ENCODE results near the gene TPCN1.

Gene TPCN1

DNA sequence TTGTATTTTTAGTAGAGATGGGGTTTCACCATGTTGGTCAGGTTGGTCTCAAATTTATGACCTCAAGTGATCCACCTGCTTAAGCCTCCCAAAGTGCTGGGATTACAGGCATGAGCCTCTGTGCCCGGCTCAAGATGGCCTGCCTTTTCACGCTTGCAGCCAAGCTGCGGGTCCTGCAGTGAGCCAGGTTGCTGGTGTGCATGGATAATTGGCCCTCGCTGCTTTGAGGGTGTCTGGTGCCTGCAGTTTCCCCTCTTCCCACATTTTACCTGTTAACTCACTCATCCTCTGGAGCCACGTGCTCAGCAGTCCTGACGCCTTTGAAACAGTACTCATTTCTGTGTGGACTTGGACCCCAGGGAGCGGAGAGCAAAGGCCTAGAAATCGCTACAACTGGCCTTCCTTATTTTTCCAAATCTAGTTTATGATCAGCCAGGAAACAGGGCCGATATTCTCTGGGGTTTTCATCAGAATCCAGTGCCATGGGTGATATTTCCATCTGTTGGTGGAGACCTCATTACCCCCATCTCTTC is 42.2 kb downstream of the TPCN1 start:
- DNase-seq: no peak

DNA sequence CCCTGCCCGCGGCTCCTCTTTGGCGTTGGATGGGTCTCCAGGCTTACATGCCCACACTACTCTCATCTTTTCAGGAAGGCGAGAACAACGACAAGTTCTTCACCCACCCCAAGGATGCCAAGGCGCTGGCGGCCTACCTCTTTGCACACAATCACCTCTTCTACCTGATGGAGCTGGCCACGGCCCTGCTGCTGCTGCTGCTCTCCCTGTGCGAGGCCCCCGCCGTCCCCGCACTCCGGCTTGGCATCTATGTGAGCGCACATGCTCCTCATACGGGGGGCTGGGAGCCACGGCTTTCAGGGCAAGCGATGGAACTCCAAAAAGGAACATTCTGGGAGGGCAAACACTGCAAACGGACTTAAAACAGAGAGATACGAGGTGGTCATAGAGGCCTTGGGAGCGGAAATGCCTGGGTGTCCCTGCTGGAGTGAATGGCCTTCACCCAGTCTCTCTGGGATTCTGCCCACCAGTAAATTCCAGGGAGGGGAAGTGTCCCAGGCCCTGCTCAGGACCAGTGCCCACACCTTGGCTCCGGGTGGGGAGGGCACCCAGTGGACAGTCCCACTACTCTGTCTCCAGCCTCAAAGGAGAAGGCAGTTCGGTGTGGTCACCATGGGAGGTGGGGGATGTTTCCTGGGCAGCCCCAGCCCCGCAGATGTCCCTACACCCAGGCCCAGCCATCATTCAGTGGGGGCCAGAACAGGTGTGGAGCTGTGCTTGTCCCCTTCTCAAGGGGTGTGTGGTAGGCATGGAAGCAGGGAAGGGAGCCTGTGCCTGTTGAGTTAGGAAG is 45.0 kb downstream of the TPCN1 start:
- no peak for DNase-seq

DNA sequence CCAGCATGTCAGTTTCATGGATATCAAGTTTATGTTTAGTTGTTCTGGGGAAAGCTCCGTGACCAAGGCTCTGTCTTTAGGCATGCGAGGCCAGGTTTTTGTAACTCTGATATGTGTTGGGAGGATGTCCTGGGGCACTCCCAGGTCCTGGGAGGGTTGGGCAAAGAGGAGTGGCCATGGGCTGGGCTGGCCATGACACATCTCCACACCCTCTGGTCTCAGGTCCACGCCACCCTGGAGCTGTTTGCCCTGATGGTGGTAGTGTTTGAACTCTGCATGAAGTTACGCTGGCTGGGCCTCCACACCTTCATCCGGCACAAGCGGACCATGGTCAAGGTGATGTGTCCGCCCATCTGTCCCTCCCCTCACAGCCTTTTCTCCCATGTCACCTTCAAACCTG is 46.4 kb downstream of the TPCN1 start:
- DNase-seq: no peak

DNA sequence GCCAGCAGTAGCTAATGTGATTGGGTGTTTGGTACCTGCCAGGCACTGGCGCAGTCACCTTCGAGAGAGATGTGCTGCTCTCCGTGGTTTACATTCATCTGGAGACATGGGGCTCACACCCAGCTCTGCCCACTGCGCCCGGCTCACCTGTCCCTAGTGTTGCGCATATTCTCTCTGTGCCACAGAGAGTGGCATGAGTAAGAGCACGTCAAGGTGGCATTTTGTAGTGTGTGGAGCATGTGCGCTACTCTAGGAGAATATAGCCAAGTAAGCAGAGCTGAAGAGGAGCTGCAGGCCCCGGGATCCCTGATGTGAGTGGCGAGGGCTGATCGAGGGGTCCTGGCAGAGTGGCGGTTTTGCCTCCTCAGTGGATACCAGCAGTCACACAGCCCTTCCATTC is 46.9 kb downstream of the TPCN1 start:
- no peak for DNase-seq

DNA sequence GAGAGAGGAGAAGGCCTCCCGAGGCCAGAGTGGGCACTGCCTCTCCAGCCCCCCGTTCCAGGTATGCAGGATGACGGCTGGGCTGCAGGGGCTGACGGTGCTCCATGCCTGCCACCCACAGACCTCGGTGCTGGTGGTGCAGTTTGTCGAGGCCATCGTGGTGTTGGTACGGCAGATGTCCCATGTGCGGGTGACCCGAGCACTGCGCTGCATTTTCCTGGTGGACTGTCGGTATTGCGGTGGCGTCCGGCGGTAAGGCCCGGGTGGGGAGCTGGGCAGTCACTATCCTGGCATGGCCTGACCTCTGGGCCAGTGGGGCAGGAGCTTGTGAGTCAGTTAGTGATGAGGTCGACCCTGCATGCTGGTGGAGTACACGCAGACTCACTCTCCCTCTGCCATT is 47.4 kb downstream of the TPCN1 start:
- DNase-seq: no peak

DNA sequence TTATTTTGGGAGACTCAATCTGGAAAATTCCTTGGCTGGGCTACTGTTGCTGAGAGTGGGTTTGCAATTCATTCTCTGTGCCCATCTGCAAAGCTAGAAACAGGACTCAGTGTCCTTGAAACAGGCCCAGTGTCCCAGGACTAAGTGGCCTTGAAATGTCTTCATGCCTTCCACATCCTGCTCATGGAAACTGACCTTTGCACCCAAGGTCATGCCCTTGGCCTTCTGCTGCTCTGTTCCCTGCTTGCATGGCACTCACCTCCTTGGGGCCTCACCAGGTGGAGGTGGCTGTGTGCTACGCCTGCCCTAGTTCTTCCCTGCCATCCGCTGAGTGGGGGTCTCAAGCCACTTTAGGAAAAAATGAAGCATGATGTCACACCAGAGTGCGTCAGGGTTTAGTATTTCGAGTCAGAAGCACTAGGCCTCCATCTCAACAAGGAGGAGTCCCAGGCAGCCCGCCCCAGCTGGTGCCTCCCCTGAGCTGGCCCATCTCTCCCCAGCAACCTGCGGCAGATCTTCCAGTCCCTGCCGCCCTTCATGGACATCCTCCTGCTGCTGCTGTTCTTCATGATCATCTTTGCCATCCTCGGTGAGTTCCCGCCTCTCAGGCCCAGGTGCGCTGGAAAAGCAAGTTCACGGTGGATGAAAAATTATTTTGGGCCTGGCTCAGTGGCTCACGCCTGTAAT is 48.1 kb downstream of the TPCN1 start:
- no peak for DNase-seq

DNA sequence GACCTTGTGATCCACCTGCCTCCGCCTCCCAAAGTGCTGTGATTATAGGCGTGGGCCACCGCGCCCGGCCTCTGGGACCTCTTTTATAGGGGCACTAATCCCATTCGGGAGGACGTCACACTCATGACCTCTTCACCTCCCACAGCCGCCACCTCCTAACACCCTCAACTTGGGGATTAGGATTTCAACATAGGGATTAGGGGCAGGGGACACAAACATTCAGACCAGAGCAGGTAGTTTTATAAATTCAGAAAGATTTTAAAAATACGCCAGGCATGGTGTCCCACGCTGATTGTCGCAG is 49.4 kb downstream of the TPCN1 start:
- no peak for DNase-seq

DNA sequence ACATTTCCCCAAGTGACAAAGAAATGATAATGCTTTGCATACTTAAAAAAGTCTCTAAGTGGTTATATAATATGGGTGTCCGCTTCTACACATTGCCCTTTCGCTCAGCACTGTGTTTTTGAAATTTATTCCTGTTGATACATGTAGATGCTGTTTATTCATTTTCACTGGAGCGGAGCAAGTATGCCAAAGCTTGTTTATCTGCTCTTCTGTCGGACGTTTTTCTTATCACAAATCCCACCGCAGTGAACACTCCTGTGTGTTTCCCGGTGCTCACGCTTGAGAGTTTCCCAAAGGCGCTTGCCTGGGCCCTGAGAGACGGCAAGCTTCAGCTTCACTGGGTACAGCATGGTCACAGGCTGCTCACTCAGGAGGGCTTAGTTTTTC is 50.2 kb downstream of the TPCN1 start:
- DNase-seq: no peak

DNA sequence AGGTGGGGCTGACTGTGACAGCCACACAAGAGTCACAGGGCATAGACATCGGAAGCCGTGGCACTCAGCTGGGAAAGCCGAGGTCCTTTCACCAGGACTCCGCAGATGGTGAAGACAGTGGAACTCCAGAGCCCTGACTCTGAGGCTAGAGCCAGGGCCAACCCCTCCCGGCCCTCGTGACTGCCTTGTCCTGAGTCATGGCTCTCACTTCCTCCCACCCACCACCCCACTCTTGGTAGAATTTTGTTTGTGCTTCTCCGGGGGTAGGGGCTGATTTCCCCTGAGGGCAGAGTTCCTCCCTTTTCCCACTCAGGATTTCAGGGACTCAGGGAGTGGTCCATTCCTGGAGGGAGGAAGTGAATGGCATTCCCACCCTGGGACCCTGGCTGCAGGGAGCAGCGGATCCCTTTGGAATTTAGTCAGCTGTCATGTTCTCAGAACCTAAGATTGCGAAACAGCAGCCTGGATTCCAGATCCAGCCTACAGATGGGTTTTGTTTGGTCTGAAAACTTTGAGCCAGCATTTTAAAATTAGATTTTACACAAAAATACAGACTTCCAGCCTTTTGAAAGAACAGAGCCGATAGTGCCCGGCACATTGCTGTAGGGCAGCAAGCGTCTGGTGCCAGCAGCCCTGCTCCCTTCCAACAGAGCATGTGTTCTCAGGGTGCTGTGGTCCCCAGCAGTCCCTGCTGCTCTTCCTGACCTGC is 50.7 kb downstream of the TPCN1 start:
- DNase-seq: peak in 1 of 2 donors; percentile 43

DNA sequence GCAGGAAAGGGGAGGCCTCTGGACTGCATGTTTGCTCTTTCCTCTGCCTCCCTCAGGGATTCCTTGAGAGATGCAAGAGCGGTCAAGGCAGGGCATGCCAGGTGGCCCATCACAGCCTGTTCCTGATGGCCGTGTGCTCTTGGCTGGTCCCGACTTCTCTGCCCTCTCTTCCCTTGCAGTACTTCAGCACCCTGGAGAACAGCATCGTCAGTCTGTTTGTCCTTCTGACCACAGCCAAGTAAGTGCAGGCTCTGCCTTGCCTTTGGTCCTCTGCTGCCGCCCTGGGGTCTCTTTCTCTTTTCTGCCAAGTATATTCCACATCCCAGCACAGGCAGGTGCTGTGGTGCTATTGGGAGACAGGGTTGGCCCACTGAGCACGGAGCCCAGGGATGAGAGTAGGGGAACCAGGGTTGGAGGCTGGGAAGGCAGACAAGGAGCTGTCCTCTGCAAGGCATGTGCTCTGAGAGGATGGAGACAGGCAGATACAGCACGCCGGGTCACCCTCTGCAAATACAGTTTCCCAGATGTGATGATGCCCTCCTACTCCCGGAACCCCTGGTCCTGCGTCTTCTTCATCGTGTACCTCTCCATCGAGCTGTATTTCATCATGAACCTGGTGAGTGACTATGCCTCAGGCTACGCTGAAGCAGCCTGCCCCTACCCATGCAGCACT is 51.9 kb downstream of the TPCN1 start:
- DNase-seq: no peak

DNA sequence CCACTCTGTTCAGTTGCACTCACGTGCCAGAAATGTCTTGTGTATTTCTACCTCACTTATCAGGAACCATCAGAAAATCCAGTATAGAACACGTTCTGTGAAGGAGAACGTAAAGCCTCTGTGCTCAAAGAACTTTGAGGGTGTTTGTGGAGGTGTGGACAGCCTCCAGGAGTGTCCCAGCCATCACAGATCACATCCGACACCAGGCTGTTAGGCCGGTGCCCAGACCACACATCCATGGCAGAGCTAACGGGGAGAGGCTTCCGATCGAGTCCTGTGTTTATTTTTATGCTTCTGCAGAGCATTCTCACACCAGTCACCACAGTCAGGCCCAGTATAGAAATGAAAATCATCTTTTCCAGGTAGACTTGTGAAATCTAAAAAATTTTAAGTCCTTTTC is 53.6 kb downstream of the TPCN1 start:
- DNase-seq: no peak

DNA sequence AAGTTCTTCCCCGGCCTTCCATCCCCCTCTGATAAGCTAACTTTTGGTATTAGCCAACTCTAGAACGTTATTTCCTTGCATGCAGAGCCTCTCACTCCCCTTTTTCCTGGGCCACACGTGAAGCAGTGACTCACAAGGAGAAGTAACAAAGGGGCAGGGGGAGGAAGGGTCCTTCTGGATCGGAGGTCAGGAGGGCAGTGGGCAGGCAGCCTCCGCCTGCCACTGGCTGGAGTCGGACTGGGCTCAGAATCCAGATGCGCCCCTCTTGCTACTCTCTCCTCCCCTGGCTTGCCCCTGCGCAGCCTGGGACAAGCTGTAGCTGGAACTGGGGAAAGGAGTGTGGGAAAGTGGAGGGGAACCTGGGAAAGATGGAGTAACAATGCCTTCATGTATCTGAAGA is 55.0 kb downstream of the TPCN1 start:
- no peak for DNase-seq

DNA sequence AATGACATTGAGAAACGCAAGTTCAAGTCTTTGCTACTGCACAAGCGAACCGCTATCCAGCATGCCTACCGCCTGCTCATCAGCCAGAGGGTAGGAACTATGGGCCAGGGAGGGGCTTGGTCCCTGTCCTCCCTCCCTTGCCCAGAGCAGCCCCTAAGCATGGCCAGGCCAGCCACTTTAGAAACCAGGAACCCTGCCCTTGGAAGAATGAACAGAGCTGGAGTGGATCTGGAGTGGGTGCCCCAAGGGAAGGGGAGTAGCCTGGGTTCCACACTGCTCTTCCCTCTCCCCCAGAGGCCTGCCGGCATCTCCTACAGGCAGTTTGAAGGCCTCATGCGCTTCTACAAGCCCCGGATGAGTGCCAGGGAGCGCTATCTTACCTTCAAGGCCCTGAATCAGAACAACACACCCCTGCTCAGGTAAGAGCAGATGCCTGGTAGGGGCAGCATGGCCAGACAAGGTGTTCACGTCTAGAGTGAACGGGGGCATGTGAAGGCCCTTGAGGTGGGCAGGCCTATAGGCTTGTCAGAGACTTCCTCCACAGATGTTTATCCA is 55.8 kb downstream of the TPCN1 start:
- no peak for DNase-seq

DNA sequence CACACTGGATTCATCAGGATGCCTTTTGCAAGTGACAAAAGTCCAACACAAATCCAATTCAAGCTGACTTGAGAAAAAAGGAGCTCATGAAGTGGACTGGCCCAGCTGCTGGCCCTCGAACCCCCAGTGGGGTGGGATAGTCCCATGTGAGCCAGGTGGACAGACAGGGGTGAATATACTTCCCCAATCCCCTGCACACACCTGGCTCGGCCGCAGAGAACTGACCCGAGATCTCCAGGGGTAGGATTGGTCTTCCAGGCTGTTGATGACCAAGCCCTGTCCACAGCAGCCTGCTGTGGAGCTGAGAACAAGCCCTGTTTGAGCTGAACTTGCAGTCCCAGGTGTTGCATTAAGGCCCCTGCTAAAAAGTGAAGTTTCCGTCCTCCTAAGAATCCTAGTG is 56.2 kb downstream of the TPCN1 start:
- DNase-seq: no peak

DNA sequence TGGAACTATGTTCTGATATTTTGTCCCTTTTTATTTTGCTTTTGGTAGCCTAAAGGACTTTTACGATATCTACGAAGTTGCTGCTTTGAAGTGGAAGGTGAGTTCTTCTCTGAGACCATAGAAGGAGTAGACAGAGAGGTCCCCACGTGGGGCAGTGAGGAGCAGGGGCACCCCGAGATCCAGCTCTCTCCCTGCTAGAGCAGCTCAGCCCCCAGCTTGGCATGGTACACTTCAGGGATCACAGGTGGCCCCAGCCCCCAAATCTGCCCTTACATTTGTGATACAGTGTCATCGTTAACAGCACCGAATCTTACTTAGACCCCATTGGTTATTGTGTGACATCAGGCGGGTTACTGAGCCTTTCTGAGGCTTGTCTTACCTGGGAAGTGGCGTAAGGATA is 56.9 kb downstream of the TPCN1 start:
- DNase-seq: no peak

DNA sequence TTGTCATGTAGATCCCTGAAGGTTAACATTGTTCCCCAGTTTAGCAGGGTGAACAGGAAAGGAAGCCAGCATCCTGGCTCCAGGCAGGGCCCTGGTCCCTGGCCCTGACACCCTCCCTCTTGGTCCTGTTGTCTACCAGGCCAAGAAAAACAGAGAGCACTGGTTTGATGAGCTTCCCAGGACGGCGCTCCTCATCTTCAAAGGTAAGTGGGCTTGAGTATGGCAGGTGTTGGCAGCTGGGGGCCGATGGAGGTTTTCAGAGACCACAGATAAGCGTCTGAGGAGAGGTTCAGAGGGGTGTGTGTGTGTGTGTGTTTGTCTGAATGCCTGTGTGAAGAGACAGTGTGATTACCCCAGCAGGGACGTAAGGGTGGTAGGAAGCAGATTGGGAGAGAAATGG is 57.4 kb downstream of the TPCN1 start:
- DNase-seq: no peak

DNA sequence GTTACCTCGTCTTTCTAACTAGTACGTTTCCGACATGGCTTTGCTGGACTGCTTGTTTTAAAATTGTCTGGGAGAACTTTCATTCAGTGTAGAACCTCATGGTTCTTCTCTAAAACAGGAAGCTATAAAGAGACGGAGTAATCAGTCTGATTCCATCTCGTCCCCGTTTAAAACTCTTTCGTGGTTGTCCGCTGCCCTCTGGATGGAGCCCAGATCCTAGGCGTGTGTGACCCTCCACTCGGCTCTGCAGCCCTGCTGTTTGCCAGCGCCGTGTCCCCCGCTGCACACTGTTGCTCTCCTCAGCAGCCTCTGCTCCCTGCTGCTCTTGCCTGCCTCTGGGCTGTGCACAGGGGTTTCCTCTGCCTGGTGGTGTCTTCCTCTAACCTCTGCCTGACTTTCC is 63.5 kb downstream of the TPCN1 start:
- DNase-seq: no peak

DNA sequence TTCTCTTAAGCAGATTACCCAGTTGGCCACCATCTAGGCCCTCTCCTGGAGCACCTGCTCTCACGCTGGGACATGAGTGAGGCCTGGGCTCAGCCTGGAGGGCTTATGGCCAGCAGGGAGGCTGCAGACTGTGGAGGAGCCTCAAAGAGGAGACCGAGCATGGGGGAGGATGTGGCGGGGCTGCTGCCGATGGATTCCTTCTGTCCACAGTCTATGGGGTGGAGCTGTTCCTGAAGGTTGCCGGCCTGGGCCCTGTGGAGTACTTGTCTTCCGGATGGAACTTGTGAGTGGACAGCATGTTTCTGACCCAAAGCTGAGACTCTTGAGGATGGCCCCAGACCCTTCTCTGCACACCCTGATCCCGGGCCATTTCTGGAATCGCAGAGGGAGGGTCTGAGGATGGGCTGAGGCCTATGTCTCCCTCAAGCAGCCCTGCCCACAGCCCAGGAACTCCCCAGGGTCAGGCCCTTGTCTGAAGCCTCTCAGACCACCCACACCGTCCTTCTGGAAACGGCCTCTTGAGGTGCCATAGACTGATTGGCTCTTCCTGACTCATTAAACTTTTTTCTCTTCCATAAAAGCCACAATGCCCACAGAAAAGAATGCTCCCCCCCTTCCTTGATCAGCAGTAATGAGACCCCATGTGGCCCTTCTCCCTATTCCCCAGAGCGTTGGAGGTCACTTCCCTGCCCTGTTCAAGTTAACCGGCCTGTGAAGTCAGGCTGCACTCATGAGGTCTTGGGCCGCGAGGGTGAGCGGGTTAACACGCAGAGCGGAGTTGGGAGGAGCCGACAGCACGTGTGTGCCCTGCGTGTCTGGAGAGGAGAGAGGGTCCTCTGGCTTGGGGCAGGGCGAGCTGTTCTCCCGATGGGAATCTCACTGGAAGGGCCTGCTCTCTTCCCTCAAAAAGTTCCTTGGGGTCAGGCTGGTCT is 64.7 kb downstream of the TPCN1 start:
- no peak for DNase-seq

DNA sequence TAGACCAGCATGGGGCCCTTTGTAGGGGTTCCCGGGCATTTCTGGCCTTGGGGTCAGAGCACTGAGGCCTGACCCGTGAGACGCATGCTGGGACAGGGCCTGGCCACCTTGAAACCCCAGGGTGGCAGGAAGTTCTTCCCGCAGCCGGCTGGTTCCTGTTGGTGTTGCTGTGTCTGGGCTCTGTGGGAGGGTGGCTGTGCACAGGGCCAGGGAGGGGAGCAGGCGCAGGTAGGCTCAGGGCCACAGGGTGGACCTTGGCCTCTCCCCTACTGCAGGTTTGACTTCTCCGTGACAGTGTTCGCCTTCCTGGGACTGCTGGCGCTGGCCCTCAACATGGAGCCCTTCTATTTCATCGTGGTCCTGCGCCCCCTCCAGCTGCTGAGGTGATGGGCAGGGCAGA is 65.4 kb downstream of the TPCN1 start:
- DNase-seq: no peak

DNA sequence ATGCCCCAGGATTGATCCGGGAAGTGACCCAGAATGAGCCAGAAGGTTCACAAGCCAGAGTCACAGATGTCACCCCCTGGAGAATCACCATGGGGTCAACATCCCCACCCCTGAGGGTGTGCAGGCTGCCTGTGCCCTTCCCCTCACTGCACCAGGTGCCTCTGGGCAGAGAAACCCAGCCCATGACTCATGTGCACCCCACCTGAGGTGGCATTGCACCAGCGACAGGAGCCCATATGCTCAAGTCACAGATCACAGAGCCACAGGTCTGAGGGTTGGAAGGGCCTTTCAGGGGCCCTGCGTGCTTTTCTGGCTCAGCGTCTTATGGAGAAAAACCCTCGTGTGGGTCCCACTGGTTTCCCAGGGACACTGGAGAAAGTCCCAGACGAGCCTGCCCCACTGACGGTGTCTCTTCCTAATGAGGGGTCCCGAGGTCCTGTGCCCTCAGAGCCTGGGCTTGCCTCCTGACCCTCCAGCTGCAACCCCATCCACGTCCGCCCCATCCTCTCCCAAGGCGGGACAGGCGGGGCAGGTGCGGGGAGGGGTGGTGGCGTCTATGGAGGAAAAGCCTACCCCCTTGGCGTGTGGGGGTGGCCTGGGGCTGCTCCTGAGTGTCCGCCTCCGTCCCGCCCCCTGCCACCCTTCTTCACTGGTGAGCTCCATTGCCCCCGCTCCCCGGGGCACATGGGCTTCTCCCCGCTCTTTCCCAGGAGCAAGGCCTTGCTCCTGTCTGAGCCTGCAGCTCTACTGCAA is 66.1 kb downstream of the TPCN1 start:
- DNase-seq: no peak

DNA sequence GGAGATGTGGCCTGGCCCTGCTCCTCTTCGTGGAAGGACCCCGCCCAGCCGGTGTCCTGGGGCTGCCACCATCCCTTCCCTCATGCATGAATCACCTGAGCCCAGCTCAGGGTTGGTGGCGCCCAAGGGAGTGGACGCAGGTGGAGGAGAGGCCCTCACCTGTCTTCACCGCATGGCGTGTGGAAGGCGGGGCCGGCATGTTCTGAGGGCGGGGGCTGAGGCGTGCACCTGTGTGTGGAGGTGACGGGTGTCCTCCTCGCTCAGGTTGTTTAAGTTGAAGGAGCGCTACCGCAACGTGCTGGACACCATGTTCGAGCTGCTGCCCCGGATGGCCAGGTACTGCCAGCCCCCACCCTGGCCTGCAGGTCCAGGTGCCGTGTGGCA is 66.6 kb downstream of the TPCN1 start:
- DNase-seq: no peak

Measured in CD4-positive, alpha-beta T cell treated with Interleukin-1 beta for 1 hour (primary cell).